ENCODE results near the gene NPFF. TPM values are rescaled to one million over a fixed set of nuclear protein-coding genes. Genes with fewer than 3 reads are reported as not detected.

NPFF gene
- total and polyA plus RNA-seq, 10 of the 15 experiments (the other 5 are each of a cell fraction or from before 2014, with no cell fraction given): 0.21 to 0.69 (median 0.23) TPM; not detected in 7

GRCh38 chr12:53501615-53502181 is 5.6 kb downstream of the NPFF start:
- H3K4me2 ChIP-seq (ENCODE audit: control insufficient read depth, insufficient read depth): peak overlapping the region; percentile 100
- peaks cover 4 to 9% of the 10 kb centered on the region in 2 experiments; a peak in 2 of 4 replicates for H3K36me3 ChIP-seq (ENCODE audit: control insufficient read depth in 2 of 2, insufficient read depth in 2 of 2, low read length in 1 of 2)
- DNase-seq (ENCODE audit: low read depth, low spot score): no peak
- BruUV-seq (replicated peaks): TSS peak; percentile 76
- H3K27me3 ChIP-seq (replicated peaks in 1 of 2; ENCODE audit: control insufficient read depth in 2 of 2, insufficient read depth in 2 of 2, low read length in 1 of 2): no peaks in the 10 kb centered on the region
- H3K79me2 ChIP-seq (ENCODE audit: control insufficient read depth, insufficient read depth, low read length): peaks cover 11% of the 10 kb centered on the region
- POLR2A ChIA-PET: interaction anchor here (0.9 to 2.4 kb wide), 17 partner anchors 9 to 252 kb away, joined by 3 to 18 read pairs (median 5); partner anchors contain the start of genes AAAS, ATF7, CISTR and PRR13
- H3K9ac ChIP-seq (ENCODE audit: control insufficient read depth, insufficient read depth, low read length): peak overlapping the region; percentile 91
- peaks cover 13% of the 10 kb centered on the region for H3K4me1 ChIP-seq (ENCODE audit: control insufficient read depth, insufficient read depth, low read length)
- SMC1A ChIA-PET (ENCODE audit: uncharacterized antibody, unreplicated experiment): interaction anchor here (1.1 to 2.2 kb wide), 6 partner anchors 27 to 177 kb away, joined by 3 to 11 read pairs (median 6); partner anchors contain the start of gene SP1
- intact Hi-C loops (cut with micrococcal nuclease; ENCODE audit: unreplicated experiment): loop anchor here (1.0 to 5.0 kb wide), 2 partner anchors 49 to 121 kb away; partner anchors contain the start of genes PCBP2 and SP1
- peak overlapping the region; percentile 67 for H3K4me3 ChIP-seq
- 77% methylated on average over 10 of the region's 10 CpGs for WGBS (ENCODE audit: insufficient coverage, insufficient replicate concordance, low lambda C conversion rate, missing lambda C conversion rate)
- H4K20me1 ChIP-seq (ENCODE audit: control insufficient read depth, insufficient read depth): no peaks in the 10 kb centered on the region
- CTCF ChIA-PET: interaction anchor here (0.5 to 1.8 kb wide), 15 partner anchors 7 to 180 kb away, joined by 3 to 10 read pairs (median 6); partner anchors contain the start of genes AAAS, ATF7 and ATP5MC2
- peak overlapping the region; percentile 95 for H3K27ac ChIP-seq (ENCODE audit: control insufficient read depth, insufficient read depth)
- no peak for FAIRE-seq
- no peak for ATAC-seq
- TF ChIP-seq TAF1 (IDR thresholded peaks at IDR 0.05; ENCODE audit: borderline replicate concordance, low read depth, low read length): no peak
- TF ChIP-seq POLR2AphosphoS2 (IDR thresholded peaks at IDR 0.05; ENCODE audit: low read depth, low read length): no peak
- 0 out of 2 replicates have a peak, but pooled peaks have one; percentile 63 for TF ChIP-seq SMARCA5 (IDR thresholded peaks at IDR 0.05)
- no peak for TF ChIP-seq NR2C1 (IDR thresholded peaks at IDR 0.05)
- no peak for TF ChIP-seq SMC3 (IDR thresholded peaks at IDR 0.05; ENCODE audit: borderline replicate concordance, low read length)
- TF ChIP-seq SUPT20H (IDR thresholded peaks at IDR 0.05; ENCODE audit: borderline replicate concordance, control insufficient read depth, low read depth, low read length): no peak
- no peak for TF ChIP-seq JUNB (IDR thresholded peaks at IDR 0.05)
- no peak for TF ChIP-seq ATF7 (IDR thresholded peaks at IDR 0.05; ENCODE audit: low read depth)
- TF ChIP-seq CTCF (IDR thresholded peaks at IDR 0.05 in 2 of 3, conservative IDR thresholded peaks at IDR 0.05 in 1 of 3; ENCODE audit: control insufficient read depth in 2 of 3, extremely low read depth in 1 of 3, insufficient read depth in 1 of 3, low read depth in 3 of 3, low read length in 3 of 3): no peak
- 0 out of 2 replicates have a peak, but pooled peaks have one; percentile 11 for TF ChIP-seq RB1 (IDR thresholded peaks at IDR 0.05; ENCODE audit: borderline replicate concordance)
- peak; percentile 62; the same call in 1 of the 2 replicates for TF ChIP-seq POLR2AphosphoS5 (IDR thresholded peaks at IDR 0.05; ENCODE audit: low read length)
- TF ChIP-seq SIX5 (IDR thresholded peaks at IDR 0.05; ENCODE audit: low read depth, low read length, severe bottlenecking): no peak
- TF ChIP-seq ZNF687 (IDR thresholded peaks at IDR 0.05): 0 out of 2 replicates have a peak, but pooled peaks have one; percentile 7
- in situ Hi-C loops (cut with MboI): no loop called here
- RAD21 ChIA-PET (ENCODE audit: unreplicated experiment): interaction anchor here (0.9 to 2.3 kb wide), 17 partner anchors 7 to 181 kb away, joined by 3 to 13 read pairs (median 5); partner anchors contain the start of genes AAAS, ATF7, ATP5MC2 and SP1
- no peaks in the 10 kb centered on the region for H3K9me3 ChIP-seq (replicated peaks; ENCODE audit: control insufficient read depth, insufficient read depth, low read length)
- peak overlapping the region; percentile 99 for H2AFZ ChIP-seq (ENCODE audit: control insufficient read depth, low read depth, low read length)

Data from GM12878 (cell line).